C1 segment of cervical spinal cord (tissue), 14 donors: ENCODE measurements around the gene RREB1.
"Not testable (repeated sequence)": the region's sequence is repeated elsewhere in the genome, so short reads cannot be mapped to it uniquely, and the experiment has no call there.

ENCODE experiments used
- DNase-seq, 14 donors: peaks; one replicate each; lab custom pipeline; 2025; lab: John Stamatoyannopoulos, UW

RREB1 gene

DNA sequence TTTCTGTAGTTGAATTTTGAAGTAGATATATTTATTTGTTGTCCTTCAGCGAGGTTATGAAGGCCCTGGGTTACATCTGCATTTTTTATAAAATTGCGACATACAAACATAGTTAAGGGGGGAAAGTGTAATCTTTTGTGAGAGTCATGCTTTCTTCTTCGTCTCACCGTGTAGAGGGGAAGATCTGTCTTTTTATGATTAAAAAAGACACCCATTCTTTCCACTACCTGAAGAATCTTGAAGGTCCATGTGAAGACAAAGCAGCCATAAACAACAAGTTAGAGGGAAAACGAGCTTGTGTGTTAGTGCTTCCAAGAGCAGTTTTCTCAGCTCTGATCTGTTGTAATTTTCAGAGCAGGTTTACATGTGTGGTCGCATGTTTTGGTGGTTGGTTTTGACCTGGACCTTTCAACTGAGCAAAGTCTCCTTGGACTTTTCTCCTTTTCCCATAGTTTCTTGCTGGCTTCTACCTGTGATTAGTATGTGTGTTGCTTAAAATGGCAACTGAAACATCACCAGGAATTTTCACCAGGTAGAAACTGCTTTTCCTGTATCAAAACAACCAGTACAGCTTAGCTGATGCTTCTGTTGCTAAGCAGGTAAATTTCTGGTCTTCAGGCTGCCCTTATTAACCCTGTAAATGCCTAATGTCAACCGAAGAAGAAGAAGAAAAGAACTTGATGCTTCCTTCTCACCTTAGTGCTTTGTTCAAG is 37.3 kb downstream of the RREB1 start:
- no peak for DNase-seq

DNA sequence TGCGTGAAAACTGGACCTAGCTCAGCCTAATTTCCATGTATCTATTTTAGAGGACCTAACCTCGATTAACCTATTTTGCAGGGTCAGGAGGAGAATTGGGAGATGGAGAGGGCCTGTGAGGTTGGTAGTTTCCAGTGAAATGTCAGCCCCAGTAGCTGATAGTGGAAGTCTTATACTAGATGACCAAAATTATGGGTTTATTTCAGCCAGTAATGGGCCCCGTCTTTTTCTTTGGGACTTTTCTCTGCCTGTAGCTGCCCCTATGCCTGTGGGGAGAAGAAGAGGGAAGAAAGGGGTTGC is 37.8 kb downstream of the RREB1 start:
- DNase-seq: no peak

DNA sequence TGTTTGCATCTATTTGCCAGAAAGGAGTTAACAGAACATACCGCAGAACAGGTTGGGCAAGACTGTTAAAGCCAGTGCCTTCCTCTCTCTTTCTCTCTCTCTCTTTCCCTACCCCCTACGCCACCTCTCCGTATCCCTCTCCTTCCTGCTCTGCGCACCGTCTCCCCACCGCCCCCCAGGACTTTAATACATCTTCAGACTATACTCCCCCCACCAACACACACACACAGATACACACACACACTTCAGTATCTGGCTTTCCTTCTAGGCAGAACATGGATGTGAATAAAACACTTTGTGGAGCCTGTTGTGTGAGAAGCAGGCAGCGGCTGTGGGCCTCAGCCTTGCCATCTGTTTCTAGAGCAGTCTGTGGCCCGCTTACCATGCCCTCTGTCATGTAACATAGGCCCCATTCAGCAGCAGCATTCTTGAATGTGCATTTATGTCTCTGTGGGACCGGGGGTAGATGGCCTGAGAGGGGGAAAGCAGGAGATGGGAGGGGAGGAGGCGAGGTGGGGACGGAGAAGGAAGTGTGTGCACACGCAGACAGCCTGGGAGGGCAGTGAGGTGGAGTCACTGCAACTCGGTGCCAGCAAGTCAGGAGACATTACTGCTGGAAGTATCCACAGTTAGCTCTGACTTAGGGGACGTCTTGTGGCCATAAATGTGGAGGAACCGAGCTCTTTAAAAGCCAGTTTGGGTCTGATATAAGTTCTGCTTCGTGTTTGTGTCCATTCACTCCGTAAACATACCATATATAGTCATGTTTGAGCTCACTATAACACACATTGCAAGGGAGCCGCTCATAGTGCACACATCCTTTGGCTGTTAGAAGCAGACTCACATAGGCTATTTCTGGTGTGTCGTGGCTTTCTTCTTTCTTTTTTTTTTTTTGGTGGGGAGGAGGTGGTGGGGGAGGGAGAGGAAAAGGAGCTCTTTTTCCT is 38.4 kb downstream of the RREB1 start:
- peak in 2 of 14 donors; percentile 31 to 34 for DNase-seq

DNA sequence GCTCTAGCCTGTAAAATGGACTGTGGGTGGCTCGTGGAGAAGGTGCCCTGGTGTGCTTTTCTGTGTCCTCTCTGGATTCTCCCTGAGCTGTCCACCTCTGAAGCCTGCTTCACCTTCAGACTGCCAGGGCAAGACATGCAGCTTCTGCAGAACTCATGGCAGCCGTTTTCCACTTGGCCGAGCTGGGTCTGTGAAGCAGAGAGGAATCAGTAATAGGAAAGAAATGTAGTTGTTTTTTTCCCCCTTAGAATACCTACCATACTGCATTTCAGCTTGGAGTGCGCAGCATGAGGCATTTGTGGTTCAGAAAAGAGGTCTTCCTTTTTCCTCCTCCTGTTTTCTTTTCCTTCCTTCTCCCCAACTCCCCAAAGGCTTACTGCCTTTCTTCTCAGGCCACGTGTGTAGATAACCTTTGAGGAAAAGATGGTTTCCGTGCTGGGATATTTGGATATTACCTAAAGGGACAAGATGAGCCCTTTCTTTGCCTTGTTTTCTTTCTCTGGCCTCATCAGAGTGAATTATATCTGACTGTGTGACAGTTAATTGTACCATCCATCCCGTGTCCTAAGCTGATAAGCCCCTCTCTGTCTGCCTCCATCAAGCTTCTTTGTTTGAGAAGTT is 39.4 kb downstream of the RREB1 start:
- DNase-seq: no peak

DNA sequence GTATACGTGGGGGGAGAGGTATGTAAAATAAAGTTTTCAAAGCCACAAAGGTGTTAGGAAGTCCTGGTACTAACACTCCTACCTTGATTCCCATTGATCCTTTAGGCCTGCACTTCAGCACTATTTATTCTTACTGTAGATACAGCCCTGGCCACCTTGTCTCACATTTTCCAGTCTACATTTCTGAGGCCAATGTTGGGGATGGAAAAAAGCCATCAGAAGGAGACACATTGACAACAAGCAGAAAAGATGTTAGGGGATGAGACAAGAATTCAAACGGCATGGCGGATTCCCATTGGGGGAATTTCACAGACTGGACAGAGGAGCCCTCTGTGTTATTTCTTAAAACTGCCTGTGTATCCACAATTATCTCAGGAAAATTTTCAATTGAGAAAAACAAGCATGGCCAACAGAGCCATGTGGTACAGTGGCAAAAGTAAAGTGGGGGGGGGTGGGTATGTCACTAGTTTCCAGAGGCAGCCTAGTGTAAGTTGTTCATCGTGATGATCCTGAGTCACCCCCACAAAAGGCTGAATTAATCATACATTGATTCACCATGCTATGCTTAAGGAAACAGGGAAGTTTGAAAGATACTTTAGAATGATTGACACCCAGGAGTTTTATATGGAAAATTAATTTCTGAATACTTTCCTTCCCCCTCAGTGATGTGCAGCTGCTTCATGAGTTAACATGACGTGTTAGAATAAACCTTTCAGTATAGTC is 40.5 kb downstream of the RREB1 start:
- no peak for DNase-seq

DNA sequence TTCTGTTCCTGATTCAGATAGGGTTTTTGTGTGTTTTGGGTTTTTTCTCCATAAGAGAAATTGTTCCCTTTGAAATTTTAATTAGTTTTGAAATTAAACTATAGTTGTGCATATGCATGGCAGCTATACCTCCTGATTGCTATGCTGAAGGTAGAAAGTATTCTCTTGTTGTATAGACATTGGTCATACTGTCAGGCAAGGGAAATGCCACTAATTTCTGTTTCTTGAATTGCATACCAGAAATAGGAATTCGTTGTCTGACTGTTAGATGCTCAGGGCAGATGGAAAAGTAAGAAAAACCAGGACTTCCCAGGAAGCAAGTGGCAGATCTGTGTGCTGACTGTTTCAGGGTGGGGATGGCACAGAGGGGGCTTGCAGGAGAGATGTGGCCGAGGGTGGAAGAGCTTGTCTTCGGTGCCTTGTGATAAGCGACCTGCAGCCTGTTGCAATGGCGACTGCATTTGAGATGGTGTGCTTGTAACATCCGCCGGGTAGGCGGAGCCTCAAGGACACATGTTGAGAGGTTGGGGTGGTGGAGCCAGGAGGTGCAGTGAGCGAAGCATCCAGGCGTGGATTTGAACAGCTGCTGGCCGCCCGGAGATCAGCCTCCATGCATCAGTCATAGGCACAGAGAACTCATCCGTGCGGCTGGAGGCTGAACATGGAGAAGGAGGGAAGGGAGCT is 42.8 kb downstream of the RREB1 start:
- no peak for DNase-seq

DNA sequence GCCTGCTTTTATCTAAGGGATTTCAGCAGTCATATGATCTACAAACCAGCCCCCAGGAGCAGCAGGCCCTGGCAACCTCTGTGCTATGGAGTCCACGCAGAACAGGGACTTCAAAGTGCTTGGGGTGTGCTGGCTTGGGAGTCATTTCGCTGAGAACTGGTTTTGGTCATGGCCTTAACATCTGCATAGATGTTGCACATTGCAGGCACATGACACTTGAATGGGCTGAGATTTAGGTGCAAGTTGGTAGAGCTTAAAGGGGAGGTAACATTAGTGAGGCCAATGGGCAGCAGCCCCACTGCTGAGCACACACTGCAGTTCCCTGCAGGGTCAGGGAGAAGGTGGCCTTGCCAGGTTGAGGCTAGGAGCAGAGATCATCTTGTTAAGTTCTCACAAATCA is 43.6 kb downstream of the RREB1 start:
- DNase-seq: no peak

DNA sequence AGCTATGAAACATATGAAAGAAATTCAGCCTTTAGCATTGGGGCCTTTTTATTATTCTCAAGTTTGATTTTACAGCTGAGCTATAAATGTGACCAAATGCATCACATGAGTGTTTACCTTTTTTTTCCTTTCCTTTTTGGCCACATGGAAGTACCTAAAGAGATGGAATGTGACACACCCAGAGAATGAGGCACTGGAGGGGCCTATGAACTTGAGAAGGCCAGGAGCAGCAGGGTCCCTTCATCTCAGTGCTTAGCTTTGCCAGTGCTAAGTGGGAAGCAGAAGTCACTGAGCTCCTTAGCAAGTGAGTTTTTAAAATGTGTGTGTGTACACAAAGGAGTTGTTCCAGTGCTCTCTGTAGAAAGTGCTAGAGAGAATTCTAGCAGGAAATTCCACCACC is 44.7 kb downstream of the RREB1 start:
- DNase-seq: no peak

DNA sequence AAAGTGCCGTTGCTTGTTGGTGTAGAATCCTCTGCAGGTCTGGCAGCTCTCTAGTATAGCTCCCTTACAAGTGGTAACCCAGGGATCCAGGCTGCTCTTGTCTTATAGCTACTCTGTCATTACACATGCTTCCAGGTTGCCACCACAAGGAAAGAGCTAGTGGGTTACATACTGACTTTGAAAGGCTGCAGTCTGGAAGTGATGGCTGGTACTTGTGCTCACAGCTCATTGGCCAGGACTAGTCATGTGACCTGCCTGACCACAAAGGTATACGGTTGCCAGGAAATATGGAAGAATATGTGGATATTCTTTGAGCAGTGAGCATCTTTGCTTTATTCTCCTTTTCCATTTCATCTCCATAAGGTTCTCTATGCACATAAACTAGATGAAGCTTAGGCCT is 46.0 kb downstream of the RREB1 start:
- DNase-seq: no peak

DNA sequence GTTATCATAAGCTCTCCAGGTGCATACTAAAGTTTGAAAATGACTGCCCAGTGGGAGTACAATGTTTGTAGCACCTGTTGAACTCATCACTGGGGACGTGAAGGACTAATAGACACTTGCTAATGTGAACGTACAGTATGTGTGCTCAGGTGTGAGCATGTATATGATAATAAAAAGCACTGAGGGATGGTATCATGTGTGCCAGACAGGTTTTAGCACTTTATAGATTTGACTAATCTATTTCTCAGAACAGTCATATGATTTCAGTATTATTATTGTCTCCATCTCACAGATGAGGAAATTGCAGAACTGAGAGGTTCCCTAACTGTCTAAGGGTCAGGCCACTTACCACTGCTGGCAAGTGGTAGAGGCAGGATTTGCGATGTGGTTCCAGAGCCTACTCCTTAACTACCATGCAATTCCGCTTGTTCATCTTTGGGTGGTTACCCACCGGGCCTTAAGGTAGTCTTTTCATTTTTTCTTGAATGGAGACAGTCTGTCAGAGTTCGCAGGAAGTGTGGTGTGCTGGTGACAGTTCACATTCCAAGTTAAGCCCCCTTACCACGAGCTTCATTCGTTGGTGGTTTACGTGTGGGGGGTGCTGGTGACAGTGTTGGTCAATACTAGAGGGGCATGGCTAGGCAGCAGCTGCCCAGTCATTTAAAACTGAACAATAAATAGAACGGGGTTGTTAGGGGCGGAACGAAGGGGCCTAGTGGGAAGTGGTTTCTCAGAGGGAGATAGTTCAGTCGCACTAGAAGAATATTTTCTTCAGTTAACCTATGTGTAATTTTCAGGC is 46.8 kb downstream of the RREB1 start:
- no peak for DNase-seq

DNA sequence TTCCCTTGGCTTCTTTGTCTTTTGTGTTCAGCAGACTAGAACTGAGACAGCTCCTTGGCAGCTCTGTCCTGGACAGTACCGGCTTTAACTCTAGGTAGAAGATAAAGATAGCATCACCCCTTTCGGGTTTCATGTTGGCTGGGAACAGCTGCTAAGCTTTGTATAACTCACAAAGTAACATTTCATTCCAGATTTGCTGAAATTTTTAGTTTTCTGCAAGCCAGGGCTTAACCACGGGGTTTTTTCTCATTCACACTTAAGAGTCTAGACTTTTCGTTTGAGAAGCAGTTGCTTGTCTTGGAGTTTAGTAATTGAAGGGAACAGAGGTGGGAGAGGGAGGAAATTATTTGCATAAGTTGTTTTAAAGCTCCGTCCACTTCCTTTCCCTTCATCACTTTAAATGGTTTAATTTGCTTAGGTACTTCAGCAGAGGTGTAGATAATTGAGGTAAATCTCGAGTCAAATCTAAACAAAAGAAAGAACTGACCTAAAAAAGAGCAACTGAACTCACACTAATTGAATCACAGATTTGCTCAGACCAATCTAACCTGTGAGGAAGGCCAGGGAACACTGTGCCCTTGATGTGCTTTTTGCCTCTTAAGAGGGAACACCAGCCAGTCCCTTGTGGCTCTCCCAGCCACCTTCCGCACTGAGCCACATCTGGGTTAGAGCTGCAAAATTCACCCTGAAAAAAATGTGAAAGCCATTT is 48.3 kb downstream of the RREB1 start:
- DNase-seq: no peak

DNA sequence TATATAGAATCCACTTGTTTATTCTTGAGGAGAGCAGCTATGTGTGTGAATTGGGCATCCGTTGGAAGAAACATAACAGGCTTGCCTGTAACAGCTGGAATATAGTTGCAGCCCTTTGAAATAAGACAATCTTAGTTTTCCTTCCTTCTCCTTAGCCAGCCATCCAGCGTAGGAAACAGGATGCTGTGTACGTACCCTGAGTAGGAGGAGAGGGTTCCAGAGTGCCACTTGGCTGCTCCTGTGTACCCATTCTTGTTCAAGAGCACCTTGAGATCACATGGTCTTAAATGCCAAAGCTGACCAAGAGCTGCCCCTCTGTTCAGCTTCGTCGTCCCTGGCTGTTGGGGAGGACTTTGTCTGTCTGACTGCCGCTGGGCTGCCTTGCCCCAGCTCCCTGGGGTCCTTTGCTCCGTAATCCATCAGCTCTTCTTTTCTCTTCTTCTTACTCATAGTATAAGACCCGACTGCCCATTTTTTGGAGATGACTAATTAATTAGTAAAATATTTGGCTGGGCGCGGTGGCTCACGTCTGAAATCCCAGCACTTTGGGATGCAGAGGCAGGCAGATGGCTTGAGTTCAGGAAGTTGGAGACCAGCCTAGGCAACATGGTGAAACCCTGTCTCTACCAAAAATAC is 49.0 kb downstream of the RREB1 start:
- no peak for DNase-seq

DNA sequence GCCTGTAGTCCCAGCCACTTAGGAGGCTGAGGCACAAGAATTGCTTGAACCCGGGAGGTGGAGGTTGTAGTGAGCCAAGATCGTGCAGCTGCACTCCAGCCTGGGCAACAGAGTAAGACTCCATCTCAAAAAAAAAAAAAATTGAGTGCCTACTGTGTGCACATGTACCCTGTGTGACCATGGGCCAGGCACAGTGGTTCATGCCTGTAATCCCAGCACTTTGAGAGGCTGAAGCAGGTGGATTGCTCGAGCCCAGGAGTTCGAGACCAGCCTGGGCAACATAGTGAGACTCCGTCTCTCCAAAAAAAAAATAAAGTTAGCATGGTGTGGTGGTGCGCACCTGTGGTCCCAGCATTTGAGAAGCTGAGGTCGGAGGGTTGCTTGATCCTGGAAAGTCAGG is 49.5 kb downstream of the RREB1 start:
- DNase-seq: not testable (repeated sequence)

DNA sequence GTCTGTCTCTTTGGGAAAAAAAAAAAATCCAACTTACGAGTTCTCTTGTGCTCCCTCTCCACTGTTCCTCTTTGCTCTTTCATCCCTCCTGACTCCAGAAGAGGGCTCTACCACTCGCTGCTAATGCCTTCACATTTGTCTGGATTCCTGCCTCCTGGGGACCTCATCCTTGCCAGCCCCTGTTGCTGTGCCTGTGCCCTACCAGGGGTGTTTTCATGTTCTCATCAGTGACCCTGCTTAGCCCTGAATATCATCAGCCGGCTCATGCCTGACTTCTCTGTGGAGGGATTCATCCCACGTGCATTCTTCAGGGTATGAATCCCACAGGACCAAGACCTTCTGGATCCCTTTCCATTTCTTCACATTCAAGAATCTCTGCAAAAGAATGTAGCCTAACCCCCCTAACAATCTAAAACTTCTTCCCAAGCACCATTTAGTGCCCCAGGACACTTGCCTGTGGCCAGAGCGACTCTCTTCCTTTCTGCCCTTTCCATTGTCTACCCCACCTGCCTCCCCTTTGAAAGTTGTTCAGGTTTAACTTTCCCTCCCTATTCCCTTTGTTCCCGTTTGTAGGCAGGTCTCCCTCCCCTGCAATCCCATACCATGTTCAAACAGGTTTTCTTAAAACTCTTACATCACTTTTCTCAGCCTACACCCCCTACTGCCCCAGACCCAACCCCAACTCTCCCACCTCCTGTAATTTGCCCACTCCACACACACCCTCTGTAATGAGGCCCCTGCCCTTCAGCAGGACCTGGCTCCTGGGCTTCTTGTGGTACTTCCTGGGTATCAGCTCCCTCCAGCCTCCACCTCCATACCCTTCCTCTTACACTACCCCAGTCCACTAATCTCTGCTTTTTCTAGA is 50.2 kb downstream of the RREB1 start:
- no peak for DNase-seq

DNA sequence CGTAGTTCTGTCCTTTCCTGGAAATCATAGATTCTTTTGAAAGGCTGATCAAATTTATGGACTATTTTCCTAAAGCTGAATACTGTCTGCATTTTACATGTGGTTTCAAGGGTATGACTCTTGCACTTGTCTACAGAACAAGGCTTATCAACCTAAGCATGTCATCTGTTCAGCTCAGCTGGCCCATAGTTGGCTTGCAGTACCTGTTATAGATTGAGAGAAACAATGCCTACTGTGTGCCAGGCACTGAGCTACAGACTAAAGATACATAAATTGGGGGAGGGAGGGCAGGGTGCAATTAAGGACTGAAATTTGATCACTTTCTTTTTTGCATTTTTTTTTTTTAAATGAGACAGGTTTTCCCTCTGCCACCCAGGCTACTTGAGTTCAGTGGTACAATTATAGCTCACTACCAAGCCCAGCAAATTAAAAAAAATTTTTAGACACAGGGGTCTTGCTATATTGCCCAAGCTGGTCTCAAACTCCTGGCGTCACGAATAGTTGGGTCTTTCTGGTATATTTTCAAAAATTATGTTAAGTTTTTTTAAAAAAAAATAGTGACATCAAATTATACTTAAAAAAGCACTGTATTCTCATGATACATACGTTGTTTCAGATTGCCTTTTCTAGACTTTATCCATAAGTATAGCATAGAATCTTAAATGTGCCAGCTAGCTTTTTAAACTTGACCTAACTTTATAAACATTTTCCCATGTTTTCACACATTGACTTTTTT is 52.2 kb downstream of the RREB1 start:
- DNase-seq: no peak

DNA sequence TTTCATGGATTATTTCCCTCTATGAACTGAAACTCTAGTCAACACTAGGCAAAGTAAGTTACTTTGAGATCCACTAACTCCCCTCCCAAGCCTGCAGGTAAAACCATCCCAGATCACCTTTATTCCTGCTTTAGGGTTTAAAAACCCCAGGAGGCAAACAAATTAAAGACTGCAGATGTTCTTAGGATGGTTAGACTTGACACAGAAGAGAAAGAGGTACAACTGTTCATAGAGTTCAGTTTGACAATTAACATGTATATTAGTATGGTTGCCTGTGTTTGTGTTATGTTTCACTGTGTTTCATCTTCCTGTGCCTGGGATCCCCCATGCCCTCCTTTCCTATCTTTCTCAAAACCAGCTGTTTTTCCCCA is 53.5 kb downstream of the RREB1 start:
- no peak for DNase-seq

DNA sequence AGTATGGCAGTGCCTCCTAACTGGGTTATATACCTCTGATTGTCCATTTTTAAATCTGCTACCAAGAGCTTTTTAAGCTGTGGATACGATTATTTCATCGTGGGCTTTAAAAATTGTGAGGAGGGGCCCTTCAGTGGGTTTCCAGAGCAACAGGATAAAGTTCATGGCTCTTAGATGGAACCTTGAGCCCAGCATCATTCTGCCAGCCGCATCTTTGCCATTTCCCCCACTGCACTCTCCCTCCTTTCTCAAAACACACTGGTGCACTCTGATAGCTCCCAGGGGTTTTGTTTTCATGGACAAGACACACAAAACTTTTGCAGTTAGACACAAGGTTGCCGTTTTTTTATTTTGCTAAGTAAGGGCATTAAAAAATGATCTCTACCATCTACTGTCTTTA is 54.1 kb downstream of the RREB1 start:
- no peak for DNase-seq

DNA sequence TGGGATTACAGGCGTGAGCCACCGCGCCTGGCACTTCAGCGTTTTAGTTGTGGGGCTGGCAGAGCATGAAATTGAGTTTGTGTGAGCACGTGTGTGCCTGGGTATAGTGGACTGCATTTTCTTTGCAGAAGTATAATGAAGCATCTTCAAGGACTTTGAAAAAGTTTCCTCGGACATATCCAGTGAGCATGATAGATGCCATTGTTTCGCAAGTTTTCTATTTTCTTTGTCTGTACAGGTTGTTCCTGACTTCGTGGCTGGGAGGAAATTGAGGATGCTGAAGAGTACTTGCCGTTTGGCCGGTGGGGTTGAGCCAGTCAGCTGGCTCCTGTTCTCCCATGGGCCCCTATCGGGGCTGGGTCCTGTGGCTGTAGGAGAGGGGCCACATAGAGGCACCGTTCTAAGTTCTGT is 55.9 kb downstream of the RREB1 start:
- DNase-seq: no peak
